GM23248 (cell line): ENCODE results near the gene PDP2. TPM values are rescaled to one million over a fixed set of nuclear protein-coding genes. Genes with fewer than 3 reads are reported as not detected.
"Not testable (repeated sequence)": the region's sequence is repeated elsewhere in the genome, so short reads cannot be mapped to it uniquely, and the experiment has no call there.

Source experiments
- DNase-seq: peaks from one replicate; pipeline ENCODE4 v3.0.0-alpha.2; 2015
- H2AFZ ChIP-seq: fragments of 200-600 bp; sonication (generic); 2 replicates; pipeline ENCODE4 v1.6.1; 2016; ENCODE audit warnings: antibody characterized with exemption
- H3F3A ChIP-seq: fragments of 200-600 bp; sonication (generic); 2 replicates; pipeline ENCODE4 v1.6.1; 2016; ENCODE audit warnings: mild to moderate bottlenecking, antibody characterized with exemption, mixed run types; ENCODE audit not compliant: insufficient read depth
- H3K27ac ChIP-seq: fragments of 200-600 bp; sonication (generic); 2 replicates; pipeline ENCODE4 v1.5.1; 2016; ENCODE audit warnings: mild to moderate bottlenecking
- H3K27me3 ChIP-seq: fragments of 200-600 bp; sonication (generic); replicated peaks from 2 replicates; pipeline ENCODE4 v1.6.1; 2016; ENCODE audit warnings: mild to moderate bottlenecking; ENCODE audit not compliant: insufficient read depth
- H3K36me3 ChIP-seq: fragments of 200-600 bp; sonication (generic); 2 replicates; pipeline ENCODE4 v1.6.1; 2016; ENCODE audit warnings: low read depth, mild to moderate bottlenecking
- H3K4me1 ChIP-seq: fragments of 200-600 bp; sonication (generic); 2 replicates; pipeline ENCODE4 v1.6.1; 2016; ENCODE audit warnings: mild to moderate bottlenecking; ENCODE audit not compliant: insufficient read depth
- H3K4me2 ChIP-seq: fragments of 200-600 bp; sonication (generic); one replicate; pipeline ENCODE4 v1.6.1; 2016; ENCODE audit warnings: mild to moderate bottlenecking; ENCODE audit not compliant: unreplicated experiment
- H3K4me3 ChIP-seq: fragments of 200-600 bp; sonication (generic); 2 replicates; pipeline ENCODE4 v1.5.1; 2016; ENCODE audit warnings: mild to moderate bottlenecking
- H3K79me2 ChIP-seq: fragments of 200-600 bp; sonication (generic); 2 replicates; pipeline ENCODE4 v1.6.1; 2016; ENCODE audit warnings: mild to moderate bottlenecking; ENCODE audit not compliant: insufficient read depth
- H3K9ac ChIP-seq: fragments of 200-600 bp; sonication (generic); 2 replicates; pipeline ENCODE4 v1.6.1; 2016; ENCODE audit warnings: mild to moderate bottlenecking
- H3K9me2 ChIP-seq: fragments of 200-600 bp; sonication (generic); 2 replicates; pipeline ENCODE4 v1.6.1; 2016; ENCODE audit warnings: mixed run types, mild to moderate bottlenecking, moderate library complexity; ENCODE audit not compliant: insufficient read depth
- H3K9me3 ChIP-seq: fragments of 200-600 bp; sonication (generic); one replicate; pipeline ENCODE4 v1.6.1; 2017; ENCODE audit warnings: low read depth
- H4K20me1 ChIP-seq: fragments of 200-600 bp; sonication (generic); 2 replicates; pipeline ENCODE4 v1.6.0; 2016; ENCODE audit not compliant: insufficient read depth
- EZH2 ChIP-seq: fragments of 200-600 bp; sonication (generic); IDR thresholded peaks from 2 replicates; pipeline ENCODE4 v1.6.1; 2018; ENCODE audit warnings: antibody characterized with exemption, mild to moderate bottlenecking; ENCODE audit not compliant: insufficient read depth, poor library complexity, severe bottlenecking
- EZH2phosphoT487 ChIP-seq: fragments of 200-600 bp; sonication (generic); IDR thresholded peaks from 2 replicates; pipeline ENCODE4 v1.6.1; 2018; ENCODE audit warnings: antibody characterized with exemption, moderate library complexity, mild to moderate bottlenecking, low read depth; ENCODE audit not compliant: insufficient read depth
- WGBS, 2 experiments: methylation state at CpG; one replicate each; pipeline ENCODE4 v1.1.6; 2015 to 2017; ENCODE audit warnings: low lambda C conversion rate in 2 of 2, low coverage in 1 of 2; ENCODE audit errors: missing lambda C conversion rate in 2 of 2; 5-methylcytosine and 5-hydroxymethylcytosine counted together
- in situ Hi-C: fragments of 300-500 bp; cut with MboI; formaldehyde crosslinking; loops from 2 replicates; pipeline ENCODE4 v1.15.0; 2020
- polyA plus RNA-seq: library from polyadenylated mRNA; unstranded; fragments of >200 nt; fragmentation: Nextera tagmentation; extraction: Ambion mirVana; gene quantifications from 2 replicates; pipeline ENCODE4 v1.2.1, GENCODE V29; 2016
- total RNA-seq: library from RNA; depleted of rRNA; stranded (reverse); fragments of >200 nt; shearing (Covaris generic); gene quantifications from 2 replicates; pipeline ENCODE4 v1.2.3, GENCODE V29; 2014

PDP2 gene
- total and polyA plus RNA-seq, 2 experiments from 2014 or later: 3.3 to 3.9 TPM

DNA sequence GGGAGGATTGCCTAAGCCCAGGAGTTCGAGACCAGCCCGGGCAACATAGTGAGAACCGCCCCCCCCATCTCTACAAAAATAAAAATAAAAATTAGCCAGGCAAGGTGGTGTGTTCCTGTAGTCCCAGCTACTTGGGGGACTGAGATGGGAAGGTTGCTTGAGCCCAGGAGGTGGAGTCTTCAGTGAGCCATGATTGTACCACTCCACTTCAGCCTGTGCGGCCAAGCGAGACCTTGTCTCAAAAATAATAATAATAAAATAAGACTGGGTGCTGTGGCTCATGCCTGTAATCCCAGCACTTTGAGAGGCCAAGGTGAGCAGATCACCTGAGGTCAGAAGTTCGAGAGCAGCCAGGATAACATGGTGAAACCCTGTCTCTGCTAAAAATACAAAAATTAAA lies 11.5 kb downstream of the PDP2 start:
- no peak overlapping the region for H3K4me2 ChIP-seq
- no peaks in the 10 kb centered on the region for H3K36me3 ChIP-seq
- TF ChIP-seq EZH2phosphoT487 (no peak), EZH2 (no peak)
- H3K9me3 ChIP-seq: no peaks in the 10 kb centered on the region
- H3K9me2 ChIP-seq: no peaks in the 10 kb centered on the region
- no peak overlapping the region for H3K9ac ChIP-seq
- no peak overlapping the region for H3K4me3 ChIP-seq
- no peak overlapping the region for H2AFZ ChIP-seq
- H3F3A ChIP-seq: peaks cover 8% of the 10 kb centered on the region; the same call in 1 of the 2 replicates
- H3K27me3 ChIP-seq: no peaks in the 10 kb centered on the region
- peaks cover 8% of the 10 kb centered on the region; the same call in 1 of the 2 replicates for H3K79me2 ChIP-seq
- DNase-seq: no peak
- in situ Hi-C loops: no loop called here
- no peaks in the 10 kb centered on the region for H4K20me1 ChIP-seq
- peaks cover 7% of the 10 kb centered on the region; the same call in 1 of the 2 replicates for H3K4me1 ChIP-seq
- WGBS, 2 experiments: 90 to 93% methylated on average over 6 of the region's 6 CpGs
- no peak overlapping the region for H3K27ac ChIP-seq

DNA sequence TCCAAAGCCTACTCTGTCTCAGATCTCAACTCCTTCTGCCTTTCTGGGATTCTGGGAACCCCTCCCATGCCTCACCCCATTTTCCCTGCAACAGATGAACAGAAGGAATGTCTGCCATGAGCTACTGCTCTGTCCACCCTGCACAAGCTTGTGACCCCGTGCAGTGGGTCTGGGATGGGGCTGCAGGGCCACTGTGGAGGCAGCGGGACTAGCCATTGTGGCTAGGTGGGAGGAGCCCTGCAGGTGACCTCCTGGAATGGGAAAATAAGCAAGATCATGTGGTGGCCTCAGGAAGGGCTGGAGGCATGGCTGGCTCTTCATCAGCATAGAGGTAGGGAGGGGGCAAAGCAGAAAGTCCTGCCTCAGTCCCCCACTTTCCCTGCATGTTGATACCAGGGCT lies 13.7 kb downstream of the PDP2 start:
- Histone ChIP-seq H3K79me2 (no peaks in the 10 kb centered on the region), H3K27ac (no peak overlapping the region), H3K27me3 (no peaks in the 10 kb centered on the region), H4K20me1 (no peaks in the 10 kb centered on the region), H3K4me3 (no peak overlapping the region), H3K9me2 (no peaks in the 10 kb centered on the region), H3K36me3 (no peaks in the 10 kb centered on the region), H3K4me2 (no peak overlapping the region), H2AFZ (no peak overlapping the region), H3F3A (no peaks in the 10 kb centered on the region), H3K9ac (no peak overlapping the region), H3K9me3 (no peaks in the 10 kb centered on the region), H3K4me1 (no peaks in the 10 kb centered on the region)
- no peak for DNase-seq
- TF ChIP-seq EZH2 (no peak), EZH2phosphoT487 (no peak)
- WGBS, 2 experiments: 66 to 76% methylated on average over 2 of the region's 2 CpGs
- in situ Hi-C loops: no loop called here

DNA sequence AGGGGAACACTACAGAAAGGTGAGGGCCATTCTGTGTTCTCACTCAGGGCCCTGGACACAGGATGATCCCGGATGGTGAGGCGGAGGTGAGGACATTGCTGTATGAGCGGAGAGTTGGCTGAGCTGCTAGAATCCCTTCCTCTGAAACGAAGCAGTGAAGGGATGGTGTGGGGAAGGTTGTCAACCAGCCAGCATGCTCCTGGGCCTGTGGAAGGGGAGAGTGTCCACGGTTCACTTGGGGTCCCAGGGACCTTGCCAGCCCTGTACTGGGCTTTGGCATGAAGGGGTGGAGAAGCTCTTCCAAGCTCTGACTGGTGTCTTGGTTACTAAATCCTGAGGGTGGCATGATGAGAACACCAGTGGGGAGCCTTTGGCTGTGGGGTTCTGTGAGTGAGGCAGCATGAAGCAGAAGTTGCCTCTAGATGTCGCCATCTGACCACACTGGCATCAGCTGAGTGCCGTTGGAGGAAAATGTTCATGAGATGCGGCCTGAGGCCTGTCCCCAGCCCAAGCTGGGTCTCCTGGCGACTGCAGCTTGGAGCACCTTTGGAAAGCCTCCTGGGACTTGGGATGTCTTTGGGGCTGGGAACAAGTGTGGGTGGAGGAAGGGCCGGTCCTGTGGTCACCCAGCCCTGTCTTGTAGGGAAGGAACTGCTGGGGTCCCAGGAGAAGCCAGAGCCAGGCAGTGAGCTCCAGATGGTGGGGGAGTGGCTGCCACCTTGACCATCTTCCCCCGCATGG lies 14.8 kb downstream of the PDP2 start:
- no peaks in the 10 kb centered on the region for H3K9me3 ChIP-seq
- H3K4me2 ChIP-seq: no peak overlapping the region
- no peaks in the 10 kb centered on the region for H3K79me2 ChIP-seq
- peaks cover 6% of the 10 kb centered on the region for H3K4me1 ChIP-seq
- H3K27me3 ChIP-seq: no peaks in the 10 kb centered on the region
- 33 to 46% methylated on average over 10 to 11 of the region's 11 CpGs for WGBS, 2 experiments
- H3K27ac ChIP-seq: no peak overlapping the region
- H4K20me1 ChIP-seq: no peaks in the 10 kb centered on the region
- no peaks in the 10 kb centered on the region for H3K9me2 ChIP-seq
- H3K9ac ChIP-seq: no peak overlapping the region
- H3K36me3 ChIP-seq: no peaks in the 10 kb centered on the region
- no peaks in the 10 kb centered on the region for H3F3A ChIP-seq
- DNase-seq: peak; percentile 85
- TF ChIP-seq EZH2phosphoT487: no peak
- TF ChIP-seq EZH2: no peak
- no peak overlapping the region for H2AFZ ChIP-seq
- no peak overlapping the region for H3K4me3 ChIP-seq
- in situ Hi-C loops: no loop called here

DNA sequence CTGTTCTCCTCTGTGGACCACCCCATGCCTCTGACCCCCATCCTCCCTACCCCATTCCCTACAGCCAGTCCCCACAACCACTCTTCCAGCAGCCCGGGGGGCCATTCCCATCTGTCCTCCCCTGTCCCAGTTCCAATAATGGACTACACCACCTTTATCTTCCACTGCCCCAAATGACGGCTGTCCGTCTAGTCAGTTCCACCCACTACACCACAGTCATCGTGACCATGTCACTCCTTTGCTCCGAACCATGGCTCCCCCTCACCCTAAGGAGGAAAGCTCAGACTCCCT lies 15.3 kb downstream of the PDP2 start:
- WGBS, 2 experiments: 79 to 82% methylated on average over 5 of the region's 5 CpGs
- Histone ChIP-seq H4K20me1 (no peaks in the 10 kb centered on the region), H3K27ac (no peak overlapping the region), H3K79me2 (no peaks in the 10 kb centered on the region), H3K9me3 (no peaks in the 10 kb centered on the region), H3F3A (no peaks in the 10 kb centered on the region), H3K4me2 (no peak overlapping the region), H3K4me1 (peaks cover 9% of the 10 kb centered on the region), H3K27me3 (no peaks in the 10 kb centered on the region), H3K9me2 (no peaks in the 10 kb centered on the region), H3K9ac (no peak overlapping the region), H3K4me3 (no peak overlapping the region), H3K36me3 (no peaks in the 10 kb centered on the region), H2AFZ (no peak overlapping the region)
- in situ Hi-C loops: no loop called here
- no peak for TF ChIP-seq EZH2
- TF ChIP-seq EZH2phosphoT487: no peak
- DNase-seq: no peak

DNA sequence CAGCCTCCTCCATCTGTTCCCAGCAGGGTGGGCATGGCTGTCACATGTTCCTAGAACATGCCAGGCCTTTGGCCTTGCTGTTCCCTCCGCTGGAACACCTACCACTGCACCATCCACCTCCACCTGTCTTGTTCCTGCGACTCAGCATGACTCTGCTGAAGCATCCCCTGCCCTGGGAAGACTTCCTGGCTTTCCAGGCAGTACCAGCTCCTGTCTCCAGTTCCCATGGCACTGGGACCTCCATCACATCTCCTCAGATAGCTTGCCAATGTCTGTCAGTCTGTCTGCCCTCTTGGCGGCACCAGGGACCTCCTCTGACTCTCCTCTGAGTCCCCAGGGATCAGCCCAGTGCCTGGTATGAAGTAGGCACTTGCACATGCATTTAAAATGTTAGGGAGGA lies 15.7 kb downstream of the PDP2 start:
- Histone ChIP-seq H3K9me3 (no peaks in the 10 kb centered on the region), H3K79me2 (no peaks in the 10 kb centered on the region), H4K20me1 (no peaks in the 10 kb centered on the region), H3K27ac (no peak overlapping the region), H2AFZ (no peak overlapping the region), H3K4me3 (no peak overlapping the region), H3K9ac (no peak overlapping the region), H3K4me1 (peaks cover 9% of the 10 kb centered on the region), H3K36me3 (no peaks in the 10 kb centered on the region), H3F3A (no peaks in the 10 kb centered on the region), H3K4me2 (no peak overlapping the region), H3K9me2 (no peaks in the 10 kb centered on the region), H3K27me3 (no peaks in the 10 kb centered on the region)
- TF ChIP-seq EZH2phosphoT487 (no peak), EZH2 (no peak)
- WGBS, 2 experiments: 94 to 98% methylated on average over 3 of the region's 3 CpGs
- in situ Hi-C loops: no loop called here
- no peak for DNase-seq

DNA sequence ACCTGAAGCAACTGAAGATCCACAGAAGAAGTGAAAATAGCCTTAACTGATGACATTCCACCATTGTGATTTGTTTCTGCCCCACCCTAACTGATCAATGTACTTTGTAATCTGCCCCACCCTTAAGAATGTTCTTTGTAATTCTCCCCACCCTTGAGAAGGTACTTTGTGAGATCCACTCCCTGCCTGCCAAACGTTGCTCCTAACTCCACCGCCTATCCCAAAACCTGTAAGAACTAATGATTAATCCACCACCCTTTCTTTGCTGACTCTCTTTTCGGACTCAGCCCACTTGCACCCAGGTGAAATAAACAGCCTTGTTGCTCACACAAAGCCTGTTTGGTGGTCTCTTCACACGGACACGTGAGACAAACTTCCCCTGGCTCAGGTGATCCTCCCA lies 16.4 kb downstream of the PDP2 start:
- H3K4me2 ChIP-seq, H3K4me1 ChIP-seq, H3F3A ChIP-seq, H3K9me3 ChIP-seq, H3K27me3 ChIP-seq, DNase-seq, H2AFZ ChIP-seq, H3K9me2 ChIP-seq, H3K9ac ChIP-seq, in situ Hi-C loops, H3K4me3 ChIP-seq, H3K27ac ChIP-seq, H4K20me1 ChIP-seq, H3K36me3 ChIP-seq, H3K79me2 ChIP-seq: not testable (repeated sequence)
- WGBS, 2 experiments: 47 to 67% methylated on average over 5 of the region's 5 CpGs
